AG20443 (cell line): ENCODE data around the gene SORCS2.

Experiments
- DNase-seq: peaks from one replicate; pipeline ENCODE4 v3.0.0; 2012; ENCODE audit warnings: low spot score, mixed read lengths

The SORCS2 gene

DNA sequence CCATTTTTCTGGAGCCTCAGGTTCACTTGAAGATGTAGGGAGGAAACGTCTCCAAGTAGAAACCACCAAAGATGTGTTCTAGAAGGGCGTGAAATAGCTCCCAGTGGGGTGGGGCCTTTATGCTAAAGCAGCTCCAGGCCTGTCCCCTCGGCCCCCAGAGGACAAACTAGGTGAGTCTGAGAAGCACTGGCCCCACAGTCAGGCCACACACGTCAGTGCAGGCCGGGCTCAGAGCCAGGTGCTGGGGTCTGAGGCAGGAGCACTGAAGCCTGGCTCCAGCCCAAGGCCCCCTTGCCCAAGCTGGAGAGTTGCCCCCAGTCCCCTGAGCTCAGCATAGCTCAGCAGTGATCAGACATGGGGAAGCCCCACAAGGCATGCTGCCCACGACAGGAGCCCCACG, 337.7 kb downstream of the SORCS2 start:
- no peak for DNase-seq

GRCh38 chr4:7530932-7531639, 338.7 kb downstream of the SORCS2 start:
- DNase-seq: no peak

DNA sequence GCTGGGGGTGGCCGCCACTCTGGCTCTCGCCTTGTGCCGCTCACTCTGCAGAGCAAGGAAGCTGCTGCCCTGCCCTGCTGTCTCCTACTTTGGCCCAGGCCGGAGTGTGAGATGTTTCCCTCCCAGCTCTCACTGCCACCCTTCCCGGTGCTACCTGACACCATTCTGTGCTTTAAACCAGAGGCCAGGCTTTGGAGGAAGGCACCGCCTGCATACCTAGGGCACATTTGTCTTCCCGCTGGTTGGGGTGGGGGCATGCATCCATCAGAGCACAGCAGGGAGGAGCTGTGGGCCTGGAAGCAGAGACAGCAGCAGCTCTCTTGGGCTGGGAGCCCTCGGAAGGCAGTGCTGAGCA, 339.3 kb downstream of the SORCS2 start:
- DNase-seq: no peak

DNA sequence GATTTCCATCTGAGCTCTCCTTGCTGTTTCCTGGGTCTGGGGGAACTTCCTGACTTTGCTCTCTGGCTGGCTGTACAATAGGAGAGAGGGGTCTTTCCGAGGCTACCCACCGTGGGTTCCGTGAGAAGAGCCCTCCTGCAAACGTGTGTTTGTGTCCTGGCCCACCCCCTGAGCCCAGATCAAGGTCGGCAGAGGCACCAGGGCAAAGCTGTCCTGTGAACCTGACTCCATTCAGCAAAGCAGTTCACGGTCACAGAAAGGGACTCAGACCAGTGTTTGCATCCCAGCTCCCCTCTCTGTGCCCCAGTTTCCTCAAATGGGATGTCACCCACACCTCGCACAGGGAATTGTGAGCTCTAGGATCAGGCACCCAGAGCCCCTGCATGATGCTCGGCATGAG, 339.7 kb downstream of the SORCS2 start:
- no peak for DNase-seq

DNA sequence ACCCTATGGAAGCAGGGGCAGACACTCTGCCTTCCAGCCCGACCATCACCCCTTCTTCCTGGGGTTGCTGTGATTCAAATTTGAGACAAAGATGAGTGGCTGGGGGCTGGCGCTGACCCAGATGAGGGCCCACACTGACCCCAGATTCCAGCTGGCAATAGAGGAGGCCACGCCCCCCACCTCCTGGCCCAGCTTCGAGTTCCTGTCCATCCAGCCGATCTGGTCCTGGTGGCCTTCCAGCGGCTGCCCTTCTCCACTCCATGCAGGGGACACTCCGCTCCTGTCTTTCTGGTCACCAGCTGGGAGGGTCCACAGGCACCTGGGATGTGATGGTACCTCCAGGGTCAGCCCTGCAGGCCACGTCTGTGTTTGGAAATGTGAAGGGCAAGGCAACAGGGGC, 340.9 kb downstream of the SORCS2 start:
- DNase-seq: no peak

- no peak for DNase-seq
Measured at GRCh38 chr4:7535094-7535493, 342.8 kb downstream of the SORCS2 start.

DNA sequence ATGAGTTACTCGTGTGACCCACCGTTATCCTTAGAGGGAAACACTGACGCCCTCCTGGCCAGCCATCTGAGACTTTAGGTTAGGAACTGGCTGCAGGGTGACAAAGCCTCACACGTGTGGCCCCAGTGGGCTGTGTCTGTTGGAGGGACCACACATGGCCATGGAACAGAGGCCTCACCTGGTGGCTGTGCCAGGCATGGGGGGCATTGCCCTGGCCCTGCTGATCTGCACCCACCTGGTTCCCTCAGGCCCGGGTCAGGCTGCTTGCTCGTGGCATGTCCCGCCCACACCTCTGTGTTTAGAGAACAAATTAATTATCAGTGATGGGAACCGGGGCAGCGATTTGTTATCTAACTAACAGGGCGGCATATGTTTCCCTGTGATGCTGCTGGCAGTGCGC, 343.3 kb downstream of the SORCS2 start:
- DNase-seq: no peak

GRCh38 chr4:7536876-7537275, 344.5 kb downstream of the SORCS2 start:
- no peak for DNase-seq

- DNase-seq: no peak
Measured at GRCh38 chr4:7537853-7538400, 345.6 kb downstream of the SORCS2 start.

- no peak for DNase-seq
Measured at GRCh38 chr4:7538518-7538917, 346.2 kb downstream of the SORCS2 start.

DNA sequence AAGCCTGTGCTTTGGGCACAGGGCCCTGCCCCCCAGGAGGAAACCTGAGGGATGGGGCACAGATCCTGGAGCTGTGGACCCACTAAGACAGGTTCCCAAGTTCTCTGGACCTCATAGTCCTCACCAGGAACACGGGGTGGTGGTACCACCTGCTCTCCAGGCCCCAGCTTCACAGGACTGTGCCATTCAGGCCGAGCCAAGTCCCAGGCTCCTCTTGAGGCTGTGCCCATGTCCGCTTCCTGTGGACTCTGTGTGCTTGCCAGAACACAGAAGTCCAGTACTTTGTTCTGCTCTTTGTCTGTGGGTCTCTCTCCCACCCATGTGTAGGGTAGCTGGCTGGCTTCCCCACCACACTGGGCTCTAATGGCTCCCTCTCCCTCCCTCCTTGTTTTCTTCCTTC, 346.8 kb downstream of the SORCS2 start:
- DNase-seq: no peak

- no peak for DNase-seq
Measured at GRCh38 chr4:7539659-7540058, 347.3 kb downstream of the SORCS2 start.

GRCh38 chr4:7540206-7540605, 347.9 kb downstream of the SORCS2 start:
- no peak for DNase-seq

DNA sequence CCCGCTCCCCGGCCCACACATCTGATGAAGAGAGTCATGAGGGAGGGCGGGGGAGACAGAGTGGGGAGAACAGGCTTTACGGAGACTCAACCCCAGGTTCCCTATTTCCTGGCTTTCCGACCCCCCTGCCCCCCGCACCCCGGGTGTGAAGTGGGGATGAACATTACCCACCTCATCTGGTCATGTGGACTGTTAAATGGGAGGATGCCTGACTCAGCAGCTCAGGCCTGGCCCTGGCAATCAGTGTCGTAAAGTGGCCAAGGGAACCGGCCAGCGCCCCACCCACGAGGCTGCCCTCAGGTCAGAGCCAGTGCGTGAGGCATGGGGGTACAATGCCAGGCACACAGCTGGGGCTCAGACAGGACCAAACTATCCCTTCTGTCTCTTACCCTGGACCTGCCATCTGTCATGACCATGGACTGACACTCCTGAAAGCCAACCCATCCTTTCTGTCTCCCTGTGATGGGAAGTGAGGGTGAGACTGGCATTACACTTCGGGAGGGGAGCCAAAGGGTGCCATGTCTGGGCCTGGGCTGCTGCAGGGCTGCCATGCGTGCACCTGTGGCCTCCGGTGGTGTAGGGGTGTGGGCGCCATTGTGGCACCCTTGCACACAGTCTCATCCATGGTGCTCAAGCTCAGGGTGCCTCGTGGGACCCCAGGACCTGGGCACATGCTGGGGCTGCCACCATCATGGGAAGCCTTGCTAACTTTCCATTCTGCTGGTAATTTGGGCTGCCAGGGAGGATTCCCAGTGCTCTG, 348.5 kb downstream of the SORCS2 start:
- DNase-seq: no peak

- no peak for DNase-seq
Measured at GRCh38 chr4:7541414-7541810, 349.1 kb downstream of the SORCS2 start.

GRCh38 chr4:7542781-7543180, 350.4 kb downstream of the SORCS2 start:
- no peak for DNase-seq

- DNase-seq: no peak
Measured at GRCh38 chr4:7546152-7546808, 353.9 kb downstream of the SORCS2 start.

GRCh38 chr4:7546809-7547367, 354.6 kb downstream of the SORCS2 start:
- DNase-seq: peak; percentile 79

DNA sequence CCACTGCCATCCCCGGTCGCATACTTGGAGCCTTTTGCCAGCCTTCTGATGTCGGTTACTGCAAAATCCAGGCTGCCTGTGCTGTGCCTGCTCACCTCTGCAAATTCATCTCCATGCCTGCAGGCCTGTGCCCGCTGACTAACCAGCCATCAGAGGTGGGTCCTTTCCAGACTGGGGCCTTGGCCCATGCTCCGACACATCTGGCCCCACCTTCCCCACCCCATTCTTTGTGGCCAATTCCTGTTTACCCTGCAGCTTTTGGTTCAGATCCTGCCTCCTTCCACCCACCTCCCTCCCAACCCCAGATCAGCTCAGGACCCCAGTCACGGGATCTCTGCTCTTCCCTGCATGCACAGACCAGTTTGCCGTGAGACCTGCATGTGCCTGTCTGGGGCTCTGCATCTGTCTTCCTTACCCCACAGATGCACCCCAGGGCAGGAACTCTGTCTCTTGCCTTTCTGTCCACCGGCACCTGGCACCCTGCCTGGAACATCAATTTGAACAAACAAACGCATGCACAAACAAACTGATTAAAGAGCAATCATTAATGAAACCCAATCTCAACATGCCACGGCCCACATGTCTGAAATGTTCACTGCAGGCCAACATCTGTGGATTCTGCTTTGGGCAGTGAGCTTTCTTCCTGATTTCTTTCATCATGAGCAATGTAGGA, 355.2 kb downstream of the SORCS2 start:
- no peak for DNase-seq

- no peak for DNase-seq
Measured at GRCh38 chr4:7549866-7550265, 357.5 kb downstream of the SORCS2 start.

DNA sequence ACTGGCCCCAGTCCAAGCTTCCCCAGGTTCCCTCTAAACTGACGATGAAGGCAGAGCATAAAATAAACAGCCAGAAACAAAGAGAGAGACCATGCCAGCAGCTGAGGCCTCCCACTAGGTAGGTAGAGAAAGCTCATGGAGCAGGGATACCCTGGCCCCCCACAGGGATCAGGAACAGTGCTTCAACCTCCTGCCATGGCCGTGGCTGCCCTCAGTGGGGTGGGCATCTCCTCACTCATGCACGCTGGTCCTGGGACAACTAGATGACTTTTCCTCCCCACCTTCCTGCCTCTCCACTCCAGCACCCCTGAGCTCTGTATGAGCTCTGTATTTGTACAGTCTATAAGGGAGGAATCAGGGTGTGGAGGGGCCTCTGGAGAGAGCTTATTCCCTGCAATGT, 360.1 kb downstream of the SORCS2 start:
- DNase-seq: no peak

DNA sequence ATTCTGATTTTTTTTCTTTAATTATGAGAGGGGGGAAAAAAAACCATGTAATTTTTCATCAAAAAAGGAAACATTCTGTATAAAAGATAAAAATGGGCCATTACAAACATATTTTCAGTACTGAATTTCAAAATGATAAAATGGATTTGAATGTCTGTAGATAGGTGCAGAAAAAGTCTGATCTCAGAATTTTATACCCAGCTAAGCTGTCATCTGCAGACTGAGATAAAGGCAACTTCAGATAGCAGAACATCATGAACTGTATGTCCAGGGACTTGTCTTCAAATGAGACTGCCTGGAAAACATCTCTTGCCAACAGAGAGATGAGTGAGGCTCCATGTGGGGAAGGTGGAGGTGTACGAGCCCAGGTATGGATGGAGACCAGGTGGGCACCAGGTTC, 360.9 kb downstream of the SORCS2 start:
- no peak for DNase-seq
